GM23248 (cell line): ENCODE measurements around the gene CLEC18A. TPM values are rescaled to one million over a fixed set of nuclear protein-coding genes. Genes with fewer than 3 reads are reported as not detected.

ENCODE experiments used
- DNase-seq: peaks from one replicate; pipeline ENCODE4 v3.0.0-alpha.2; 2015
- H2AFZ ChIP-seq: fragments of 200-600 bp; sonication (generic); 2 replicates; pipeline ENCODE4 v1.6.1; 2016; ENCODE audit warnings: antibody characterized with exemption
- H3F3A ChIP-seq: fragments of 200-600 bp; sonication (generic); 2 replicates; pipeline ENCODE4 v1.6.1; 2016; ENCODE audit warnings: mild to moderate bottlenecking, antibody characterized with exemption, mixed run types; ENCODE audit not compliant: insufficient read depth
- H3K27ac ChIP-seq: fragments of 200-600 bp; sonication (generic); 2 replicates; pipeline ENCODE4 v1.5.1; 2016; ENCODE audit warnings: mild to moderate bottlenecking
- H3K27me3 ChIP-seq: fragments of 200-600 bp; sonication (generic); replicated peaks from 2 replicates; pipeline ENCODE4 v1.6.1; 2016; ENCODE audit warnings: mild to moderate bottlenecking; ENCODE audit not compliant: insufficient read depth
- H3K36me3 ChIP-seq: fragments of 200-600 bp; sonication (generic); 2 replicates; pipeline ENCODE4 v1.6.1; 2016; ENCODE audit warnings: low read depth, mild to moderate bottlenecking
- H3K4me1 ChIP-seq: fragments of 200-600 bp; sonication (generic); 2 replicates; pipeline ENCODE4 v1.6.1; 2016; ENCODE audit warnings: mild to moderate bottlenecking; ENCODE audit not compliant: insufficient read depth
- H3K4me2 ChIP-seq: fragments of 200-600 bp; sonication (generic); one replicate; pipeline ENCODE4 v1.6.1; 2016; ENCODE audit warnings: mild to moderate bottlenecking; ENCODE audit not compliant: unreplicated experiment
- H3K4me3 ChIP-seq: fragments of 200-600 bp; sonication (generic); 2 replicates; pipeline ENCODE4 v1.5.1; 2016; ENCODE audit warnings: mild to moderate bottlenecking
- H3K79me2 ChIP-seq: fragments of 200-600 bp; sonication (generic); 2 replicates; pipeline ENCODE4 v1.6.1; 2016; ENCODE audit warnings: mild to moderate bottlenecking; ENCODE audit not compliant: insufficient read depth
- H3K9ac ChIP-seq: fragments of 200-600 bp; sonication (generic); 2 replicates; pipeline ENCODE4 v1.6.1; 2016; ENCODE audit warnings: mild to moderate bottlenecking
- H3K9me2 ChIP-seq: fragments of 200-600 bp; sonication (generic); 2 replicates; pipeline ENCODE4 v1.6.1; 2016; ENCODE audit warnings: mixed run types, mild to moderate bottlenecking, moderate library complexity; ENCODE audit not compliant: insufficient read depth
- H3K9me3 ChIP-seq: fragments of 200-600 bp; sonication (generic); one replicate; pipeline ENCODE4 v1.6.1; 2017; ENCODE audit warnings: low read depth
- H4K20me1 ChIP-seq: fragments of 200-600 bp; sonication (generic); 2 replicates; pipeline ENCODE4 v1.6.0; 2016; ENCODE audit not compliant: insufficient read depth
- EZH2 ChIP-seq: fragments of 200-600 bp; sonication (generic); IDR thresholded peaks from 2 replicates; pipeline ENCODE4 v1.6.1; 2018; ENCODE audit warnings: antibody characterized with exemption, mild to moderate bottlenecking; ENCODE audit not compliant: insufficient read depth, poor library complexity, severe bottlenecking
- EZH2phosphoT487 ChIP-seq: fragments of 200-600 bp; sonication (generic); IDR thresholded peaks from 2 replicates; pipeline ENCODE4 v1.6.1; 2018; ENCODE audit warnings: antibody characterized with exemption, moderate library complexity, mild to moderate bottlenecking, low read depth; ENCODE audit not compliant: insufficient read depth
- WGBS, 2 experiments: methylation state at CpG; one replicate each; pipeline ENCODE4 v1.1.6; 2015 to 2017; ENCODE audit warnings: low lambda C conversion rate in 2 of 2, low coverage in 1 of 2; ENCODE audit errors: missing lambda C conversion rate in 2 of 2; 5-methylcytosine and 5-hydroxymethylcytosine counted together
- in situ Hi-C: fragments of 300-500 bp; cut with MboI; formaldehyde crosslinking; loops from 2 replicates; pipeline ENCODE4 v1.15.0; 2020
- polyA plus RNA-seq: library from polyadenylated mRNA; unstranded; fragments of >200 nt; fragmentation: Nextera tagmentation; extraction: Ambion mirVana; gene quantifications from 2 replicates; pipeline ENCODE4 v1.2.1, GENCODE V29; 2016
- total RNA-seq: library from RNA; depleted of rRNA; stranded (reverse); fragments of >200 nt; shearing (Covaris generic); gene quantifications from 2 replicates; pipeline ENCODE4 v1.2.3, GENCODE V29; 2014

The CLEC18A gene
- total and polyA plus RNA-seq, 2 experiments from 2014 or later = 0.10 to 0.43 TPM

DNA sequence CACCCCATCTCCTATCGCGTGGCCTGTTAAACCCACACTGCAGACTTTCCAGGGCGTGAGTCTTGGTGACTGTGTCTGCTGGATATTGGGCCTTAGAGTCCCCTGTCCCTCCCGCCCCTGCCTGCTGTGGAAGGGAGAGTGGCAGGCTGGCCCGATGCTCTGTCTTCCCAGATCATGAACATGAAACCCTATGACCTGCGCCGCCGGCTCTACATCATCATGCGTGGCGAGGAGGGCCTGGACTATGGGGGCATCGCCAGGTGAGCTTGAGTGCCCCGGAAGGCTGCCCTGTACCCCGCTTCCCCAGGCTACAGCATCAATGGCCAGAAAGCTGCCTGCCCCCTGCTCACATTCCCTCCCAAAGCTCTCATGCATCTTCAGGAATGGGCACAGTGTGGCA, 19.5 kb upstream of the CLEC18A start:
- no peak for TF ChIP-seq EZH2
- no peak for TF ChIP-seq EZH2phosphoT487
- H3K4me2 ChIP-seq = no peak overlapping the region
- peaks cover 16% of the 10 kb centered on the region for H3K4me1 ChIP-seq
- peaks cover 22% of the 10 kb centered on the region for H3K79me2 ChIP-seq
- H3K9ac ChIP-seq = no peak overlapping the region
- no peaks in the 10 kb centered on the region for H3K9me3 ChIP-seq
- DNase-seq = no peak
- no peak overlapping the region for H2AFZ ChIP-seq
- H3F3A ChIP-seq = no peaks in the 10 kb centered on the region
- in situ Hi-C loops = no loop called here
- H3K36me3 ChIP-seq = peaks cover 10% of the 10 kb centered on the region; the same call in 1 of the 2 replicates
- H3K27me3 ChIP-seq = no peaks in the 10 kb centered on the region
- no peak overlapping the region for H3K27ac ChIP-seq
- H4K20me1 ChIP-seq = no peaks in the 10 kb centered on the region
- H3K9me2 ChIP-seq = no peaks in the 10 kb centered on the region
- no peak overlapping the region for H3K4me3 ChIP-seq
- 86 to 95% methylated on average over 4 to 13 of the region's 13 CpGs for WGBS, 2 experiments

- no peaks in the 10 kb centered on the region for H4K20me1 ChIP-seq
- H3F3A ChIP-seq = no peaks in the 10 kb centered on the region
- no peak overlapping the region for H3K4me3 ChIP-seq
- peaks cover 10% of the 10 kb centered on the region; the same call in 1 of the 2 replicates for H3K36me3 ChIP-seq
- H3K27ac ChIP-seq = no peak overlapping the region
- H3K4me2 ChIP-seq = no peak overlapping the region
- no peaks in the 10 kb centered on the region for H3K9me2 ChIP-seq
- no peak for DNase-seq
- H3K9ac ChIP-seq = no peak overlapping the region
- H3K27me3 ChIP-seq = no peaks in the 10 kb centered on the region
- H3K79me2 ChIP-seq = peaks cover 16% of the 10 kb centered on the region
- WGBS, 2 experiments = 83 to 93% methylated on average over 8 to 9 of the region's 9 CpGs
- in situ Hi-C loops = no loop called here
- peaks cover 10% of the 10 kb centered on the region for H3K4me1 ChIP-seq
- no peak for TF ChIP-seq EZH2
- H2AFZ ChIP-seq = no peak overlapping the region
- no peaks in the 10 kb centered on the region for H3K9me3 ChIP-seq
These were observed 18.9 kb upstream of the CLEC18A start for GRCh38 chr16:69932228-69932627.

DNA sequence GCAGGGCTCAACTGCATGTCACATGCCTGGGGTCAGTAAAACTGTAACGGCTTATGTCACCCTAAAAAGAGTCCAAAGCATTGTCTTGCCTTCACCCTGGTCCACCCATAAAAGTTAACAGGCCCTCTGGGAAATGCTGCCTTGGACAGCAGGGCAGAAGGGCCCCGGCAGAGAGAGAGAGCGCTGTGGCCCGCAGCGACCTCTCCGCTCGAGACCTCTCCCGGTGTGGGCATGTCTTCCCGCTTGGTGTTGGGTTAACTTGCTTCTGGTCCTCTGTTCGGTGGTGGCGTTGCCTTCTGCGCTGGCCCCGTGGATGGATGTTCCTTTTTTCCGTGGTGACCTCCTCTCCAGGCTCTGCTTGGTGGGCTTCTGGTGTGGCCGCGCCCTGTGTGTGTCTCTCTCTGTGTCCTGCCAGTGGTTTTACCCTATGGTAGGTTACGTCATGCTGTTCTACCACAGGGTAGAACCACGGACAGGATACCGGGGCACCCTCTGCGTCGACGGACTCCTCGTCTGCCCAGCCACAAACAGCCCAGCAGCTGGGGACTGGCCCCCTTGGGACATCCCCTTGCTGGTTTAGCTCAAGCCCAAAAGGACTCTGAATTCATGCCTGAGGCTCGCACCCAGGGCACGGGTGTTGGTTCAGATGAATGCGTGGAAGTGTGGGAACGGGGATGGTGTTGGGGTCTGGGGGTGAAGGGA, 18.3 kb upstream of the CLEC18A start:
- no peak for TF ChIP-seq EZH2
- no peak for TF ChIP-seq EZH2phosphoT487

DNA sequence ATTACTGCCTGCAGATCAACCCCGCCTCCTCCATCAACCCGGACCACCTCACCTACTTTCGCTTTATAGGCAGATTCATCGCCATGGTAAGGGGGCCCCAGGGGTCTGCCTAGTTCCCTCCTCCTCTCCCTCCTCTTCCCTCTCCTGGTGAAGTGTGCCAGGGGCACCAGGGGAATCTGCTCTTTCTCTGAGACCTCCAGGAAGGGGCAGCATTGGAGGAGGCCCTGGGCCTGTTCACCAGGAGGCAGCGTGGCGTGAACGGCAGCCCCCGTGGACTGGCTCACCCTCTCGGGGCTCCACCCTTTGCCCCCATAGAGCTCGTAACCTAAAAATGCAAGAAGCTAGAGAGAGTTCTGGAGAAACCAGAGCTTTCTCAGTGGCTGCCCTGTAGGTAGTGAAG, 17.1 kb upstream of the CLEC18A start:
- 90% methylated on average over 10 of the region's 10 CpGs for WGBS, 2 experiments
- no peaks in the 10 kb centered on the region for H3K27me3 ChIP-seq
- TF ChIP-seq EZH2 (no peak), EZH2phosphoT487 (no peak)
- no peak for DNase-seq
- H3K36me3 ChIP-seq = peaks cover 10% of the 10 kb centered on the region; the same call in 1 of the 2 replicates
- H4K20me1 ChIP-seq = no peaks in the 10 kb centered on the region
- H3K9ac ChIP-seq = no peak overlapping the region
- H3K4me3 ChIP-seq = no peak overlapping the region
- no peaks in the 10 kb centered on the region for H3K9me3 ChIP-seq
- H3K9me2 ChIP-seq = no peaks in the 10 kb centered on the region
- in situ Hi-C loops = no loop called here
- no peaks in the 10 kb centered on the region for H3K4me1 ChIP-seq
- H3K79me2 ChIP-seq = no peaks in the 10 kb centered on the region
- no peak overlapping the region for H3K4me2 ChIP-seq
- H2AFZ ChIP-seq = no peak overlapping the region
- H3F3A ChIP-seq = no peaks in the 10 kb centered on the region
- no peak overlapping the region for H3K27ac ChIP-seq

More for the DNA sequence above, 18.3 kb upstream of the CLEC18A start:
- H3K9me3 ChIP-seq = no peaks in the 10 kb centered on the region
- no peaks in the 10 kb centered on the region for H3F3A ChIP-seq
- peaks cover 4% of the 10 kb centered on the region for H3K4me1 ChIP-seq
- peaks cover 10% of the 10 kb centered on the region for H3K79me2 ChIP-seq
- no peak overlapping the region for H3K4me3 ChIP-seq
- no peaks in the 10 kb centered on the region for H3K9me2 ChIP-seq
- no peak overlapping the region for H3K27ac ChIP-seq
- no peak overlapping the region for H3K9ac ChIP-seq
- in situ Hi-C loops = no loop called here
- no peak for DNase-seq
- H3K4me2 ChIP-seq = no peak overlapping the region
- no peak overlapping the region for H2AFZ ChIP-seq
- H3K27me3 ChIP-seq = no peaks in the 10 kb centered on the region
- H4K20me1 ChIP-seq = no peaks in the 10 kb centered on the region
- WGBS, 2 experiments = 93 to 95% methylated on average over 26 to 27 of the region's 27 CpGs
- H3K36me3 ChIP-seq = peaks cover 10% of the 10 kb centered on the region; the same call in 1 of the 2 replicates
